ENCODE measurements around the gene BNIP3.

- TF ChIP-seq CTCF (IDR thresholded peaks at IDR 0.05 in 4 of 5, conservative IDR thresholded peaks at IDR 0.05 in 1 of 5) (no peak), POLR2A (IDR thresholded peaks at IDR 0.05) (no peak)
Observed at GRCh38 chr10:131926743-131927595, 54.8 kb downstream of the BNIP3 start.
